ENCODE results near the gene GALNT18.

Gene GALNT18

GRCh38 chr11:11309906-11310305, 311.9 kb downstream of the GALNT18 start:
- Histone ChIP-seq H3K9me3 (no peaks in the 10 kb centered on the region), H3K4me1 (no peaks in the 10 kb centered on the region), H3K36me3 (no peaks in the 10 kb centered on the region), H3K27me3 (no peaks in the 10 kb centered on the region), H3K4me3 (ENCODE audit: low read depth, low read length) (no peak overlapping the region)
- no peak for TF ChIP-seq CTCF (IDR thresholded peaks at IDR 0.05; ENCODE audit: low read depth, low read length)
- no peak for DNase-seq

DNA sequence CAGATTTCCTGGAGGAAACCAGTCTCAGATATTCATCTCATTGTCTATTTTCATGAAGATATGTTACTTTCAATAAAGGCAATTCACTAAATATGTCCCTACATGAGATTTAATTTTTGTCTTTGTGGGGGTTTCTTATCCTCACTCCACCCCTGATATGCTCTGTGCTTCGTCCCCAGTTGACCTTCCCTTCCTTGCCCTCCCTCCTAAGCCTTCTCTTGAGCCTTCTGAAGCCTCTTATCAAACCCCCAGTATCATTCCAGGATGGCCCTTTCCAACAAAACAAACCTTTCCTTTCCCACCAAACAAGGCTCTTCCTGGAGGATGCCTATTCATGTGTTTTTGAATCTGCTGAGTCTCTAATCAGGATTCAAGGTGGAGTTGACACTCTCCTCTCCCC, 313.6 kb downstream of the GALNT18 start:
- Histone ChIP-seq H3K36me3 (no peaks in the 10 kb centered on the region), H3K4me1 (no peaks in the 10 kb centered on the region), H3K4me3 (ENCODE audit: low read depth, low read length) (no peak overlapping the region), H3K27me3 (no peaks in the 10 kb centered on the region), H3K9me3 (no peaks in the 10 kb centered on the region)
- no peak for DNase-seq
- TF ChIP-seq CTCF (IDR thresholded peaks at IDR 0.05; ENCODE audit: low read depth, low read length), result no peak

- no peak for TF ChIP-seq CTCF (IDR thresholded peaks at IDR 0.05; ENCODE audit: low read depth, low read length)
- no peak for DNase-seq
- Histone ChIP-seq H3K9me3 (no peaks in the 10 kb centered on the region), H3K4me1 (no peaks in the 10 kb centered on the region), H3K36me3 (no peaks in the 10 kb centered on the region), H3K27me3 (no peaks in the 10 kb centered on the region), H3K4me3 (ENCODE audit: low read depth, low read length) (no peak overlapping the region)
Observed at GRCh38 chr11:11306855-11307254, 314.9 kb downstream of the GALNT18 start.

- Histone ChIP-seq H3K4me3 (ENCODE audit: low read depth, low read length) (no peak overlapping the region), H3K9me3 (no peaks in the 10 kb centered on the region), H3K4me1 (no peaks in the 10 kb centered on the region), H3K27me3 (no peaks in the 10 kb centered on the region), H3K36me3 (no peaks in the 10 kb centered on the region)
- no peak for DNase-seq
- no peak for TF ChIP-seq CTCF (IDR thresholded peaks at IDR 0.05; ENCODE audit: low read depth, low read length)
Observed at GRCh38 chr11:11304550-11304949, 317.3 kb downstream of the GALNT18 start.

GRCh38 chr11:11302565-11302964, 319.2 kb downstream of the GALNT18 start:
- Histone ChIP-seq H3K4me1 (no peaks in the 10 kb centered on the region), H3K4me3 (ENCODE audit: low read depth, low read length) (no peak overlapping the region), H3K9me3 (no peaks in the 10 kb centered on the region), H3K27me3 (no peaks in the 10 kb centered on the region), H3K36me3 (no peaks in the 10 kb centered on the region)
- DNase-seq, result no peak
- no peak for TF ChIP-seq CTCF (IDR thresholded peaks at IDR 0.05; ENCODE audit: low read depth, low read length)

DNA sequence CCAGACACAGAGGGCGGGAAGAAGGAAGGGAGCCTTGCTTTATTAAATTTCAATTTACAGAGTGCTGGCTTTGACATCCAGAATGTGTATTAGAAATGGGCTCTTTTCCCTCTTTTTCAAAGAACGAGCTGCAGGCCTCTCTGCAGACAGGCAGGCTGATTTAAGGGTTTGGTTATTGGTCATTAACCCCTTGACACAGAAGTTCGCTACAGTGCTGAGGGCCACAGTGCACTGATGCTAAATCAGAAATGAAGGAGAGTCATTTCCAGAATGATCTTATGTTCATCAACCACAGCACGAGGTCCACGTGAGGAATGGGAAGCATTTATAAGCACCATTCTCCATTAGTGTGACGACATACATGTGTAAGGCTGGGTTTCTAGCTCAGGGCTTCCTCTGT, 320.6 kb downstream of the GALNT18 start:
- TF ChIP-seq CTCF (IDR thresholded peaks at IDR 0.05; ENCODE audit: low read depth, low read length), result no peak
- DNase-seq, result no peak
- H3K27me3 ChIP-seq, result no peaks in the 10 kb centered on the region
- H3K36me3 ChIP-seq, result no peaks in the 10 kb centered on the region
- H3K4me1 ChIP-seq, result no peaks in the 10 kb centered on the region
- no peaks in the 10 kb centered on the region for H3K9me3 ChIP-seq
- no peak overlapping the region for H3K4me3 ChIP-seq (ENCODE audit: low read depth, low read length)
